ENCODE results near the gene FXYD7.
A peak's percentile ranks its signal among the peaks of the same experiment; 100 is the strongest.
"Not testable (repeated sequence)": the region's sequence is repeated elsewhere in the genome, so short reads cannot be mapped to it uniquely, and the experiment has no call there.

The FXYD7 gene

GRCh38 chr19:35128398-35129057 is 14.5 kb upstream of the FXYD7 start:
- Histone ChIP-seq H3K27me3 (no peaks in the 10 kb centered on the region; a peak in 1 of 22 replicates), H3K4me1 (peaks cover 16 to 49% (median 43%) of the 10 kb centered on the region in 10 experiments), H3K9me3 (replicated peaks in 1 of 11) (no peaks in the 10 kb centered on the region), H3K36me3 (no peaks in the 10 kb centered on the region), H4K20me1 (no peaks in the 10 kb centered on the region), H3K9ac (no peak overlapping the region), H3K27ac (no peak overlapping the region), H3K4me3 (no peak overlapping the region), H3K4me2 (no peak overlapping the region)
- TF ChIP-seq Cebpa-rat (IDR thresholded peaks at IDR 0.05): no peak

DNA sequence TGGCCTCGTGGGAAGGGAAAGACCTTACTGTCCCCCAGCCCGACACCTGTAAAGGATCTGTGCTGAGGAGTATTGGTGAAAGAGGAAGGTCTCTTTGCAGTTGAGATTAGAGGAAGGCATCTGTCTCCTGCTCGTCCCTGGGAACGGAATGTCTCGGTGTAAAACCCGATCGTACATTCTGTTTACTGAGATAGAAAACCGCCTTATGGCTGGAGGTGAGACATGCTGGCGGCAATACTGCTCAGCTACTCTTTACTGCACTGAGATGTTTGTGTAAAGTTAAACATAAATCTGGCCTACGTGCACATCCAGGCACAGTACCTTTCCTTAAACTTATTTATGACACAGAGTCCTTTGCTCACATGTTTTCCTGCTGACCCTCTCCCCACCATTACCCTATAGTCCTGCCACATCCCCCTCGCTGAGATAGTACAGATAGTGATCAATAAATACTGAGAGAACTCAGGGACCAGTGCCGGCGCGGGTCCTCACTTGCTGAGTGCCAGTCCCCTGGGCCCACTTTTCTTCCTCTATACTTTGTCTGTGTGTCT is 13.3 kb upstream of the FXYD7 start:
- H3K27ac ChIP-seq; H3K4me3 ChIP-seq; H3K27me3 ChIP-seq; H3K9me3 ChIP-seq (replicated peaks in 1 of 11); H4K20me1 ChIP-seq; H3K9ac ChIP-seq; H3K4me2 ChIP-seq; H3K36me3 ChIP-seq: not testable (repeated sequence)
- peaks cover 4 to 36% (median 30%) of the 10 kb centered on the region in 10 experiments; a peak in 19 of 20 replicates for H3K4me1 ChIP-seq

DNA sequence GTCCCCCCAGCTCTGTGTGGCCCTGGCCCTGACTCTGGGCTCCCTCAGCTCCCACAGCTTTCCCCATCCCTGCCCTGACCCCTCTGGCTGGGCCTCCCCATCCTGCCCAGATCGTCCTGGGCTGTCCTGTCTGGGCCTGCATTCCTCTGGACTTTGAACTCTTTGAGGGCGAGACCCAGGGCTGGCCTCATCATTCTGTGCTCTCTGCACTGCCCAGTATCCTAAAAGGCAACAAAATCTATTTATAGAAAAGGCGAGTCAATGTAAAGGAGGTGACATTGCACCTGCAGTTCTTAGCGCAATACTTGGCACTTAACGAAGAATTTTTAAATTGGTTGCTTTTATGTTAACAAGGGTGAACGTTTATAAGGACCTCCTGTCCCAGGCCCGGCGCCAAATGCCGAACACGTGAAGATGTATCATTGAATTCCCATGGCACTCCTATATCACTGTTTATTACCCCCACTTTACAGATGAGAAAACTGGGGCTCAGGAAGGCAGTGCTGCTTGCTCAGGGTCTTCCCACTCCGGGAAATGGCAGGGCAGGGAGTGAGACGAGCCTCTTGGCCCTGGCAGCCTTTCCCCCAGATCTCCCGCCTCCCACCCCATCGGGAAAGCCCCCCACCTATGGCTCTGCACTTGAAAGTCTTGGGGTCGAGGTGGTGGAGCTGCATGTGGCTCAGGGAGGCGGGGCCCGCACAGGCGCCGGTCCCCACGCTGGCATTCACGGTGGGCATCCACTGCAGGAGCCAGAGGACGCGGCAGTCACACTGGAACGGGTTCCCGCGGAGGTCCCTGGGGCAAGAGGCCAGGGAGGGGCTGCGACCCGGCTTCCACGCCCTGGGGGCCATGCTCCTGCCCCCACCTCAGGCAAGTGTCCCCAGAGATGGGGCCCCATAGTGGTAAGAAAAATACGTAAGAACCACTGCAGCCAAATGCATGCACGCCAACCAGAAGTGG is 12.0 kb upstream of the FXYD7 start:
- Histone ChIP-seq H3K9me3 (replicated peaks in 1 of 11) (no peaks in the 10 kb centered on the region), H4K20me1 (no peaks in the 10 kb centered on the region), H3K27ac (no peak overlapping the region), H3K27me3 (no peaks in the 10 kb centered on the region), H3K9ac (no peak overlapping the region), H3K36me3 (no peaks in the 10 kb centered on the region), H3K4me2 (peak overlapping the region in 7 of 11 experiments; percentile 16 to 54 (median 35); a peak in 7 of 22 replicates), H3K4me1 (peaks cover 5 to 34% (median 27%) of the 10 kb centered on the region in 10 experiments; a peak in 19 of 20 replicates), H3K4me3 (no peak overlapping the region)
- no peak for TF ChIP-seq Cebpa-rat (IDR thresholded peaks at IDR 0.05)

GRCh38 chr19:35132254-35132653 is 10.8 kb upstream of the FXYD7 start:
- Histone ChIP-seq H3K4me3 (no peak overlapping the region), H3K4me2 (peak overlapping the region in 1 of 11 experiments; percentile 30; a peak in 1 of 22 replicates), H3K9me3 (replicated peaks in 1 of 11) (no peaks in the 10 kb centered on the region), H3K4me1 (peaks cover 8 to 34% (median 28%) of the 10 kb centered on the region in 10 experiments; a peak in 19 of 20 replicates), H3K36me3 (no peaks in the 10 kb centered on the region), H3K27ac (no peak overlapping the region), H3K27me3 (no peaks in the 10 kb centered on the region), H4K20me1 (no peaks in the 10 kb centered on the region), H3K9ac (no peak overlapping the region)
- no peak for TF ChIP-seq Cebpa-rat (IDR thresholded peaks at IDR 0.05)

GRCh38 chr19:35133826-35134225 is 9.2 kb upstream of the FXYD7 start:
- H3K27me3 ChIP-seq: no peaks in the 10 kb centered on the region
- no peak overlapping the region for H3K4me3 ChIP-seq
- H3K9ac ChIP-seq: no peak overlapping the region
- H3K4me1 ChIP-seq: peaks cover 10 to 49% (median 42%) of the 10 kb centered on the region in 10 experiments; a peak in 19 of 20 replicates
- no peaks in the 10 kb centered on the region for H3K9me3 ChIP-seq (replicated peaks in 1 of 11)
- no peaks in the 10 kb centered on the region for H3K36me3 ChIP-seq
- H3K4me2 ChIP-seq: no peak overlapping the region
- TF ChIP-seq Cebpa-rat (IDR thresholded peaks at IDR 0.05): no peak
- H3K27ac ChIP-seq: no peak overlapping the region
- H4K20me1 ChIP-seq: no peaks in the 10 kb centered on the region

GRCh38 chr19:35134601-35135242 is 8.3 kb upstream of the FXYD7 start, which contains the start of gene LGI4:
LGI4 (minus strand) TSS chr19:35135059; CDS start chr19:35134680, 379 bp downstream.
- H3K27ac ChIP-seq: no peak within 1 kb of the TSS
- H3K27me3 ChIP-seq: no peaks in the 10 kb centered on the region
- H3K4me1 ChIP-seq: peaks cover 17 to 58% (median 51%) of the 10 kb centered on the region in 10 experiments; a peak in 19 of 20 replicates
- peak within 1 kb of the TSS; percentile 5 to 71 (median 39); a peak in 17 of 22 replicates for H3K4me2 ChIP-seq
- no peak within 1 kb of the TSS for H3K9ac ChIP-seq
- no peak for TF ChIP-seq Cebpa-rat (IDR thresholded peaks at IDR 0.05)
- no peaks in the 10 kb centered on the region for H4K20me1 ChIP-seq
- no peaks in the 10 kb centered on the region for H3K36me3 ChIP-seq
- H3K9me3 ChIP-seq (replicated peaks in 1 of 11): no peaks in the 10 kb centered on the region
- H3K4me3 ChIP-seq: no peak within 1 kb of the TSS

GRCh38 chr19:35135389-35135909 is 7.6 kb upstream of the FXYD7 start:
- no peaks in the 10 kb centered on the region for H3K27me3 ChIP-seq
- no peaks in the 10 kb centered on the region for H3K36me3 ChIP-seq
- H3K4me3 ChIP-seq: no peak overlapping the region
- no peak overlapping the region for H3K9ac ChIP-seq
- no peak for TF ChIP-seq Cebpa-rat (IDR thresholded peaks at IDR 0.05)
- no peak overlapping the region for H3K27ac ChIP-seq
- no peaks in the 10 kb centered on the region for H3K9me3 ChIP-seq (replicated peaks in 1 of 11)
- H3K4me1 ChIP-seq: peaks cover 18 to 65% (median 59%) of the 10 kb centered on the region in 10 experiments; a peak in 19 of 20 replicates
- H3K4me2 ChIP-seq: peak overlapping the region; percentile 5 to 71 (median 39); a peak in 16 of 22 replicates
- no peaks in the 10 kb centered on the region for H4K20me1 ChIP-seq

- H3K36me3 ChIP-seq: no peaks in the 10 kb centered on the region
- H4K20me1 ChIP-seq: no peaks in the 10 kb centered on the region
- H3K4me3 ChIP-seq: no peak overlapping the region
Observed at GRCh38 chr19:35136231-35136630, 6.8 kb upstream of the FXYD7 start.

More at GRCh38 chr19:35136231-35136630, 6.8 kb upstream of the FXYD7 start:
- Histone ChIP-seq H3K9me3 (replicated peaks in 1 of 11) (no peaks in the 10 kb centered on the region), H3K4me2 (peak overlapping the region in 8 of 11 experiments; percentile 20 to 71 (median 55); a peak in 9 of 22 replicates), H3K27me3 (no peaks in the 10 kb centered on the region), H3K27ac (no peak overlapping the region), H3K4me1 (peaks cover 18 to 66% (median 63%) of the 10 kb centered on the region in 10 experiments; a peak in 19 of 20 replicates), H3K9ac (no peak overlapping the region)
- no peak for TF ChIP-seq Cebpa-rat (IDR thresholded peaks at IDR 0.05)

Data from BLaER1 treated with 17β-estradiol and CSF1 and Interleukin-3, amounts not matched to agents 10 nM and 100 nM (cell line).